ENCODE results near the gene SRD5A3.

Gene SRD5A3

DNA sequence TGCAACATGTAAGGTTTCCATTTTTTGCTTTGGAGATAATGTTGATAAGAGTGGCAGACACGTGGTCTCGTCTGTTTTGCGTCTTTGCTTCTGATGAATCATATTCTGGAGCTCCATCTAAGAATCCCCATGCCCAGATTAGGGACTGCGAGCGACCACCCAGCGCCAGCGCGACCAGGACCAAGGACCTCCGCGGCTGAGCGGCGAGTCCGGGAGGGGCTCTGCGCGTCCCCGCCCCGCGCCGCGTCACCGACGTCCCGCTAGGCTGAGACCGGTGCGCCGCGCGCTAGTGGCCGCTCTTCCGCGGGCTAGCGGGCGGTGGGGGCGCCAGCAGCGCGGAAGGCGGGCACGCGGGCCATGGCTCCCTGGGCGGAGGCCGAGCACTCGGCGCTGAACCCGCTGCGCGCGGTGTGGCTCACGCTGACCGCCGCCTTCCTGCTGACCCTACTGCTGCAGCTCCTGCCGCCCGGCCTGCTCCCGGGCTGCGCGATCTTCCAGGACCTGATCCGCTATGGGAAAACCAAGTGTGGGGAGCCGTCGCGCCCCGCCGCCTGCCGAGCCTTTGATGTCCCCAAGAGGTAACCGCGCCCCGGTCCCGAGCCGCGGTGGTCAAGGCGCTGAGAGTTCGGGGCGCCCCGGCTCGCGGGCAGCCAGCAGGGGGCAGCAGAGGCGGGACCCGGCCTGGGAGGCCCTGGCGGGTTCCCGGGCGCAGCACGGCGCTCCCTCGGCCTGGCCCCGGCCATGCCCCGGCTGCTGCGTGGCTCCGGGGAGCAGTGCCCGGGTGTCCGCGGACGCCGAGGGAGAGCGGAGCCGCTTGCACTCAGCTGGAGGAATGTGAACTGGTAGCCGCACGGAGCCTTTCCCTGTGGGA, at the start of gene SRD5A3:
TSS of gene SRD5A3 (plus strand) at position 263 of the 871 bp plus-strand sequence. CDS start at position 358, 95 bp downstream.
- FAIRE-seq (peak; percentile 63), DNase-seq (ENCODE audit: extremely low spot score, insufficient read length, low read depth) (peak; percentile 82)

DNA sequence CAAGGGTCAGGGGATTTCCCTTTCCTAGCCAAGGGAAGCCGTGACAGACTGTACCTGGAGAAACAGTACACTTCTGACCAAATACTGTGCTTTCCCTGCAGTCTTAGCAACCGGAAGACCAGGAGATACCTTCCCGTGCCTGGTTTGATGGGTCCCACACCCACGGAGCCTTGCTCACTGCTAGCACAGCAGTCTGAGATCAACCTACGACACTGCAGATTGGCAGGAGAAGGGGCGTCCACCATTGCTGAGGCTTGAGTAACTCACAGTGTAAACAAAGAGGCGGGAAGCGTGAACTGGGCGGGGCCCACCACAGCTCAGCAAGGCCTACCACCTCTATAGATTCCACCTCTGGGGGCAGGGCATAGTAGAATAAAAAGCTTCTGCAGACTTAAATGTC, 48.7 kb upstream of the SRD5A3 start:
- no peak for FAIRE-seq
- DNase-seq (ENCODE audit: extremely low spot score, insufficient read length, low read depth), result no peak

DNA sequence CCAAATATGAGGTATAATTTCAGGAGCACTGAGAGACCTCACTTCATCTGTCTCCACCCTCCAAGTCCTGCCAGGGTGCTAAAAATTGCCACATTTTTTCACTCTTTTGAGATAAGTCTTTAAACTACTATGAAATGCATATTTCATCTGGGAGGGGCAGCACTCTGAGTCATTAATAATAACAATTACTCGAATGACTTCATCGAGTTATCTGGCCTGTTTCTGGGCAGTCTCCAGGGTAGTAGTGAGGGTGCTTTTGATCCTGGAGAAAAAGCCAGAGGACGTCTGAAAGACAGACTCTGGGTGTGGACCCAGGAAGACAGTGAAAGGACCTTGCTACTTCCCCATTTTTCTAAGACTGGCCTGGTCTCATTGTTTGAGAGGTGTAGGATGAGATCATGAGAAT, 42.3 kb upstream of the SRD5A3 start:
- FAIRE-seq (no peak), DNase-seq (ENCODE audit: extremely low spot score, insufficient read length, low read depth) (no peak)

DNA sequence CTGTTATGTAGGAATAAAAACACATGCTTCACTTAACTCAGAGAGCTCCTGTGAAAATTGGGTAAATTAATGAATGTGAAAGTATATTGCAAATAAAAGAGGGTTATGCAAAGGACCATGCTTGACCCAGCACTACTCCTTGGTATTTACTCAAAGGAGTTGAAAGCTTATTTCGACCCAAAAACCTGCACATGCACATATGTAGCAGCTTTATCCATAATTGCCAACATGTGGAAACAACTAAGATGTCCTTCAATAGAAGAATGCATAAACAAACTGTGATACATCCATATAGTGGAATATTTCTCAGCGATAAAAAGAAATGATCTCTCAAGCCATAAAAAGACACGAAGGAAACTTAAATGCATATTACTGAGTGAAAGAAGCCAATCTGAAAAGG, 41.7 kb upstream of the SRD5A3 start:
- DNase-seq (ENCODE audit: extremely low spot score, insufficient read length, low read depth) (no peak), FAIRE-seq (no peak)

DNA sequence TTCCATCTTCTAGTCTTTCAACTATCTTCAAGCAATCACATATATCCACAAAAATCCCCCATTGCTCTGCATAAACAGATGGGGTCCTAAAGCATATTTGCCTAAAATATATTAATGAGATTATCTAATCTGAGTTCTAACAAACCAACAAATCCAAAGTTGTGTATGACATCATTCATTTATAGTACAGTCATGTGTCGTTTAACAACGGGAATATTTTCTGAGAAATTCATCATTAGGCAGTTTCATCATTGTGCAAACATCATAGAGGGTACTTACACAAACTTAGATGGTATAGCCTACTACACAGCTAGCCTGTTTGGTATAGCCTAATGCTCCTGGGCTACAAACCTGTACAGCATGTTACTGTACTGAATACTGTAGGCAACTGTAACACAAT, 38.0 kb upstream of the SRD5A3 start:
- no peak for FAIRE-seq
- no peak for DNase-seq (ENCODE audit: extremely low spot score, insufficient read length, low read depth)

DNA sequence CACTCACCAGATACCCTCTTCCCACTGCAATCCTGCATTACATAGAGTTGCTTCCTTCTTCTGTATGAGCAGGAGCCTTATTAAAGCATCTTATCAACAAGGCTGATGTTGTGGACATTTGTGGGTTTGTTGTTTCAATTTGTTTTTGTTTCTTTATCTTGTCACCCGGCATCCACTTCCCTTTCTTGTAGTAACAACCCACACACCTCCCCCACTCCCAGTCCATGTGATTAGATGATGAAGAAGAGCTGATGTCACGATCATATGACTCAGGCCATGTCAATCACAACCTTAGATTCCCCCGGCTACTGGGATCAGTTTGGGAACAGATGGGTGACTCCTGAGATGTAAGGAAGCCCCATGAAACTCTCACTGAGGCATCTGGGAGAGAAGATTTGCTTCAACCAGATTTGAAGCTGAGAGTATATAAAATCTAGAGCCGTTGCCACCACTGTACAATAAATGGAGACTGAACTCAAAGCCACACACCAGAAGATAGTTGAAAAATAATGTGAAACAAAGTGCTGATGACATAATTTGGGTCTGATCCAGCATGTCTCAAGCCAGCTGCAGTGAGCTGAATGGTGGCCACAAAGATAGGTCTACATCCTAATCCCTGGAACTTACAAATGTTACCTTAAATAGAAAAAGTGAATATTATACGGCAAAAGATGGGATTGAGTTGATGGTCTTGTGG, 34.1 kb upstream of the SRD5A3 start:
- FAIRE-seq (no peak), DNase-seq (ENCODE audit: extremely low spot score, insufficient read length, low read depth) (no peak)

DNA sequence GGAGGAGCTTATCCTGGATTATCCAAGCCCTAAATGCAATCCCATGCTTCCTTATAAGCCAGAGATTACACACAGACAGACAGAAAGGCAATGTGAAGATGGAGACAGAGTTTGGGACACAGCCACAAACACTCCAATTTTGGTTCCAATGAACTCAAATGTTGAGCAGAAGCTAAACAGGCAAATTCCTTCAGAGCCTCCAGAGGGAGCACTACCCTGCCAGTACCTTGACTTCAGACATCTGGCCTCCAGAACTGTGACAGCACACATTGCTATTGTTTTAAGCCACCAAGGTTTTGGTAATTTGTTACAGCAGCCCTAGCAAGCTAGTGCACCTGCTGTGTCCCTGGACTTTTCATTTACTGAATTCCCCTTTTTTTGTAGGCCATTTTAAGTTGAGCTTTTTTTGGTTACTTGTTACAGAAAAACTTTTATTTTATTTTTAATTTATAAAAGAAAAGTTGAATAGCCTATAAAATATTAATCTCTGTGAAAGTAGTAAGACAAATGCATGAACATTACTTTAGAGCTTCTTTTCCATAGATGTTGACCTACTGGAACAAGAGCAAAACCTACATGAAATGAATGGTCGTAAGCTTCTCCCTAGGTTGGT, 33.4 kb upstream of the SRD5A3 start:
- DNase-seq (ENCODE audit: extremely low spot score, insufficient read length, low read depth), result no peak
- FAIRE-seq, result peak; percentile 83

DNA sequence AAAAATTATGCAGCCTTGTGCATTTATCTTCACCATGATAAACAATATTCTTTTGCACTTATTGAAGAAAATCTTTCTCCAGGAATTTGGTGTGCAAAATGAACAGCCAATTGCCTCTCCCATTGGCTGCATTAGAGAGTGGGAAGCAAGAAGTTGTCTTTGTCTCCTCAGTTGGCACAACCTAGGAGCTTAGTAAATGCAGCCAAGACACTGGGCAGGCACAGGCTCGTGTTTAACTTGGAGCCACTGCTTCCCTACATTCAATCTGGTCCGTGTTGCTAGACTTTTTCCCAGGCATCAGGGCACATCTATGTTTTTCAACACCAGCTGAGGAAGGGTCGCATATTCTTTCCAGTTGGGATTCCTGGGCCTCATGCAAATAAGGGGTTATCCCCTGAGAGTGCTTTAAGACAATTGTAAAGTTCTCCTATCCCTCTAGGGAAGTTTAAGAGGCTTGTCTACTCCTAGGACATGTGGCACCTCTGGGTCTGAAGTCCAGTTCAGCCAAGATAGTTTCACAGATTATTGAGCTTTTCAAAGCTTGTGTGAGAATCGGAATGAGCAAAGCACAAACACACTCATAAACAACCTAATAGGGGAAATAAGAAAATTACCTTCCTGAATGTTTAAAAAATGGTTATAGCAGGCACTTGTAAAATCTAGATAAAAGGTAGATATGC, 31.8 kb upstream of the SRD5A3 start:
- DNase-seq (ENCODE audit: extremely low spot score, insufficient read length, low read depth), result no peak
- FAIRE-seq, result no peak

DNA sequence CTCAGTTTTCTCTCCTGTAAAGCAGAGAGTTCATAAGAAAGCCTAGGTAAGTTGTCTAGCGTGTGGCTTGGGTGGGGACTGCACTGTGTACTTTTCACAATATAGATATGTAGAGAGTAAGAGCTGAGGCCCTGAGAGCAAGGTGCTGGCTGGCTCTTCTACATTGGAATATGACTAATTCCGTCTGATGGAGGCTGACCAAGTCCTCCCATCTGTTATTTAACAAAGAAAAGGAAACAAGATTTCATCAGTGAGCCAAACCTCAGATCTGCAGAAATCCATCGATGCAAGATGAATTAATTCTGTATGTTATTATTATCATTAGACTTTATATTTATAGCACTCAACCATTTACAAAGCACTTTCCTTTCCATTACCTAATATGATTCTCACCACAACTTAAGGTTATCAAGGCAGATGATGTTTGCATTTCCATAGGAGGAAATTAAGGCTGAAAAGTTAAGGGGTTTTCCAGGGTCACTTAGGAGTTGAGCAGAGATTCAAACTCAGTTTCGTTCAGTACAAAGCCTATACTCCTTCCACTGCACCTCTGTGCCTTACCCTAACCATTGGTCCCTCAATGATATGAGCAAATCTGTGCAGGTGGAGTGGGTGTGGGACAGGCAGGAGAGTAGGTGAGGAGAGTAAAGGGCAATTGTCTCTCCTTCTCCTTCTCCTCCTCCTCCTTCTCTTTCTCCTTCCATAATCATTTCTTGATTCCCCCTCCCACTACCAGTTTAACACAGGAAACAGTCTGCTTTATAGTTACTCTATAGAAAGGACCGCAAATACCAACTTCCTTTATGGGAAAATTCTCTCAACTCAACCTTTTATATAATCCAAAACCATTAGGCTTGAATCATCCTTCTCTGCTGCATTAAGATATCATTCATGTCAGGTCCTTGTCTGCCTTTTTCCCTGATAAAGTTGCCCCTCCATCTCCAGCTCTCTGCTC, 27.6 kb upstream of the SRD5A3 start:
- no peak for DNase-seq (ENCODE audit: extremely low spot score, insufficient read length, low read depth)
- no peak for FAIRE-seq

DNA sequence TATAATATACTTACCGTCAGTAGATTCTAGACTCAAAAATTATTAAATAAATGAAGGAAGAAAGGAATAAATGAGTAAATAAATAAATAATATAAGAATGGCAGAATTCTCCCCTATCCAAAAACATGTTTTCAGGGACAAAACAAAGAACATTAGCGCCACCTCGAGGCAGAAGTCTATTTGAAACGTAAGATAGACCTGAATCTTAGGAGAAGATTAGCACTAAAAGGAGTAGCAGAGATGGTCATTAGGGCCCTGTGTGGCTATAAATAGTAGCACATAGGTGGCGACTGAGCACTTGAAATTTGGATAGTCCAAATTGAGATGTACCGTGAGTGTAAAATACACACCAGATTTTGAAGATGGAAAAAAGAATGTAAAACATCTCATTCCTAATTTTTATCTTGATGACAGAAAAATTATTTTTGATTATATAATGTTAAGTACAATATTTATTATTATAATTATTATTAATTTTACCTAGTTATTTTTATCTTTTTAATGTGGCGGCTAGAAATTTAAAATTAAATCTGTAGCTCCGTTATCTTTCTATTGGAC, 24.3 kb upstream of the SRD5A3 start:
- DNase-seq (ENCODE audit: extremely low spot score, insufficient read length, low read depth) (no peak), FAIRE-seq (peak; percentile 48)

DNA sequence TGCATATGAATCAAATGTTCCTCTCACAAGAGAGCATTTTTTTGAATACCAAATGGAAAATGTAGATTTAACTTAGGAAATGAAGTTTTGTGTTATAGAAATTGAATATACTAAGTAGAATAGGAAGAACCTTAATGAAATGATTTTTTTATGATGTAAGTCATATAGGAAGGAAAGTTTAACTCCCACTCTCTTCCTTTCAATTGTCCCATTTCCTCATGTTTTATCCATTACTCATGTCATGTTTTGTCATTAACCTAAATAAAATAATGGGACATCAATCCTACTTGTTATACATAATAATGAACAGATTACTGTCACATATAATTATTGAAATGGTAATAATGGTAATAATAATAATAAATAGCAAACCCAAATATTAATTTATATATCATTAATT, 22.7 kb upstream of the SRD5A3 start:
- no peak for FAIRE-seq
- DNase-seq (ENCODE audit: extremely low spot score, insufficient read length, low read depth), result no peak

DNA sequence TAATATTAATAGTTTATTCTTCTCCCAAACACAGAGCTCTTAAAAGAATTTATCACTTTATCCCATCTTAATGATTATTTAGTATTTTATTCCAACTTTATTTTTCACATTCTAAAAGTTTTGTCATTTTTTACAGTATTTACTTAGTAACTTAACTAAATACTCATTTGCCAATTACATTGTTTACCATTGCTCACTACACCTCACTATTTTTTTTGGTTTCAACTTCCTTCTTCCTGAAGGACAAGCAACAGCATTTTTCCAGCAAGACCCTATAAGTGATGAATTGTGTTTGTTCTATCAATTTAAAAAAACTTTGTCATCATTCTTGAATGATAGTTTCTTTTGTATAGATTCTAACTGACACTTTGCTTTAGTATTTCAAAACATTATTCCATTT, 19.4 kb upstream of the SRD5A3 start:
- FAIRE-seq, result no peak

DNA sequence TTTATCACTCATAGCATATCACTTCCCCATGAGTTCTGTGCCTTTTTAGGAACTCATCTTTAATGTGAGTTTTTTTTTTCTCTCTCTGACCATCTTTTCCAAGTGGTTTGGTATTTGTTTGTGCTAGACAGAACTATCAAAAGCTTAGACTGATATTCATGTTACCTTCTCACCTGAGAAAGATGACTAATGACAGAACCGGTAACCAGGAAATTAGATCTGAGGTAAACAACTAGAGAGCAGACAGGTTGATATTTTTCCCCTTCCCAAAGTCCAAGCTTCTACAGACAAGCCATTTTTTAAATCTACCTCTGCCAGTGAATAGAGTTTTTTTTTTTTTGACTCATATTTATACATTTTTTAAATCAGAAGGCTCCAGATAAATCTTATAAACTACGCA, 17.0 kb upstream of the SRD5A3 start:
- no peak for DNase-seq (ENCODE audit: extremely low spot score, insufficient read length, low read depth)

More for the DNA sequence above, 19.4 kb upstream of the SRD5A3 start:
- DNase-seq (ENCODE audit: extremely low spot score, insufficient read length, low read depth), result no peak

DNA sequence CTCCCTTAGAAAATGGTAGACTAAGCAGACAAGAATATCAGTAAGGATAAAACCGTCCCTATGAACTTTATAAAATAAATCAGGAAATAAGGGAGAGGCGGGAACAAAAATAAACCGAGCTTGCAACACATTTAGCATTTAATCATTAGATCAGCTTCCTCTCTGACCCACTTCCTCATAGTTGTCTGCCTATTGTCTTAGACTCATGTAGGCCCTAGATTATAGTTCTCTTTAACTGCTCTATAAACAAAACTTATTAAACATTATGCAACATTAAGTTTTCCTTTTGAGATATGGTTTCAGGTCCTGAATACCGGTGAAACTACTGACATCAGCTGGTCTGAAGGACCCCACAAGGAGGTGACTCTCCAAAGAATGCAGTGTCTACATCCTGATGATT, 15.8 kb upstream of the SRD5A3 start:
- DNase-seq (ENCODE audit: extremely low spot score, insufficient read length, low read depth) (no peak), FAIRE-seq (no peak)

More for the DNA sequence above, 17.0 kb upstream of the SRD5A3 start:
- no peak for FAIRE-seq

DNA sequence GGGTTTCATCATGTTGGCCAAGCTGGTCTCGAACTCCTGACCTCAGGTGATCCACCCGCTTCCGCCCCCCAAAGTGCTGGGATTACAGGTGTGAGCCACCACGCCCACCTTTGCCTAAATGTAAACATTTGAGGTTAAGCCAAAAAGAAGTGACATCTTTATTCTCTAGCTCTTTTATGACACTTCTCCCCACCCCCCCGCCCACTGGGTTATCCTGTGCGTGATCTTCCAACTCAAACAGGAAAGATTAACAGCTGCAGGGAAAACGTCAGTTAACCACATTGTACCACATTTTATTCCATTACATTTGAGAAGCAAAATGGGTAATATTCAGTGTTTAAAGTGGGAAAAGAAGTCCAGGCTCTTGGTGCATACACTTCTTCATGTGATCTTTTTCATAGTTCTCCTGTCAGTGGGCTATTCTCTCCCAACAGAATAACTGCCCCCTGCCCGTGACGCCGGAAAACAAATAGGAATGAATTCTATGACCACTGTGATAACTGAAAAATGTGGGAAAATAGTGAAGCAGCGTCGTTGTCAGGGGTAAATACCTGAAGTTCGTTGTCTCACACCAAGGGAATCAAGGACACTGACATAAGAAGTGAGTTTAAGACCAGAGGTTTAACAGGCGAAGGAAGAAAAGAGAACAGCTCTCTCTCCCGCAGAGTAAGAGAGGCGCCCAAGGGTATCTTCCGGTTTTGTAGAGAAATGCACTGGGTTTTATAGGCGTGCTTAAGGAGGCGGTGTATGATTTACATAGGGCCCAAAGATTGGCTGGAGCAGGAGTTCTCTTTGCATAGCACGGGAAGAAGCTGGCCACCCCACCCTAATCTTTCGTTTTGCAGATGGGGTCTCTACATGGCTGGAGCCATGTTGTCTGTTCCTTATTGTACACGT, 9.7 kb upstream of the SRD5A3 start:
- FAIRE-seq, result no peak
- DNase-seq (ENCODE audit: extremely low spot score, insufficient read length, low read depth), result no peak

DNA sequence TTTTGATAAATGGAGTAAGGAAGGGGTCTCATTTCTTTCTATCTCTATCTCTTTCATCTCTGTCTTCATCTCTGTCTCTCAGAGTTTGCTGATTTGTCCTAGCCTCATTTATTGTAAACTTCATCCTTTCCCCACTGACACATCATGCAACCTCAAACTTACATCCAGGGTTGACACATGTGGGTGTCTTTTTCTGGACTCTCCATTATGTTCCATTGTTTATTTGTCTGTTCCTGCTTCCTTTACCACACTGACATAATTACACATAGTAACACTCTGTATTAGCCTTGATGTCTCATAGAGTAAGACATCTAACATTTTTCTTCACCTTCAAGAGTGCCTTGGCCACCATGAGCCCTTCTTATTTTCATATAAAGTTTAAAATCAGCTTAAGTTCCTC, 8.1 kb upstream of the SRD5A3 start:
- no peak for FAIRE-seq

DNA sequence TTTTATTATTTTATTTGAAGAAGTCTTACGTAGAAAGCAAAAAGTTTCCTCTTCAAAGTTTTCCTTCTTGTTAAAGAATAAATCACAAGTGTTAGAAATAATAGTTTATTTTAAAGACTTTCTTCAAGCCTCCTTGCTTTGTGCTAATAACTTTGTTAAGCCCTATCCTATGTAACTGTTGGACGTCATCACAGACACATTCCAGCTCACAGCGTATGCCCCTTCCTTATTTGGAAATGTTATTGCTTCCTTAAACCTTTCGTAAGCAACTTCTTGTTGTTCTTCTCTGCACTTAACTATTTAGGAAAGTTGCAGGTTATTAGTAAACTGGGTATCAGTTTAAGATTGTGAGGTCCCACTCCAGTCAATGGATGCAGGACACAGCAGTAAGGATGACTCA, 7.6 kb upstream of the SRD5A3 start:
- no peak for FAIRE-seq

More for the DNA sequence above, 8.1 kb upstream of the SRD5A3 start:
- no peak for DNase-seq (ENCODE audit: extremely low spot score, insufficient read length, low read depth)

DNA sequence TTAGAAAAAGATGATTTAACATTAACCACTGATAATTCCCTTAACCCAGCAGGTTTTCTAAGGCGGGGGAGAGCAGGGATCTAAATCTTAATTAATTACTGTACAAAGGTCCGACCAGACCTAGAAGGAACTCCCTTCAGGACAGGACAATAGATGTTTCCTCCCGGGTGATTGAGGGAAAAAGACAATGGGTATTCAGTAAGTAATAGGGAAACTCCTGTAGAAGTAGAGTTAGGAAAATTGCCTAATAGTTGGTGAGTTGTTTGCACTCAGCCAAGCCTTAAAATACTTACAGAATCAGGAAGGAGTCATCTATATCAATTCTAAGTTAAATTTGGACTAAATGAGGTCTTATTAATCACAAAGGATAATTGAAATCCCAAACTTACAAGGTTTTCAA, 5.8 kb upstream of the SRD5A3 start:
- DNase-seq (ENCODE audit: extremely low spot score, insufficient read length, low read depth) (no peak), FAIRE-seq (no peak)

More for the DNA sequence above, 7.6 kb upstream of the SRD5A3 start:
- DNase-seq (ENCODE audit: extremely low spot score, insufficient read length, low read depth), result no peak
